ENCODE data around the gene UHRF2.

Gene UHRF2

DNA sequence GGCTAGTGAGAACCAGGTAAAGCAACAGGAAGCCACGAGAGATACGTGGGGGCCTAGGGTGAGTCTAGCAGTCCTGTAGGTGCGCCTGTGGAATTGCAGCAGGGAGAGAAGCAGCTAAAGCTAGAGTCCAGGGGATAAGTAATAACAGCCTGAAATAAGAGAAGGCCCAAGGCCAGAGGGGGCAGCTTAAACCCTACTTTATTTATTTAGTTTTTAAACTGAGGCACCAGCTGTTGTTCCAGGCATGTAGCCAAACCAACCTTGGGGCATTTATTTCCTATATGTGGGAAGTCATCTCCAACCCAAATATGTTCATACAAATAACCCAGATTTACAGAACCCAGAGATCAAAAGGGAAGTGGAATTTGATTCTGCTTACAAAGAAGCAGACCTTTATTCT is 139.0 kb downstream of the UHRF2 start:
- H3K27ac ChIP-seq, result peak overlapping the region; percentile 39
- DNase-seq (ENCODE audit: low read depth, low spot score), result no peak

- peak overlapping the region; percentile 39 for H3K27ac ChIP-seq
- DNase-seq (ENCODE audit: low read depth, low spot score), result no peak
These were observed 139.6 kb downstream of the UHRF2 start for GRCh38 chr9:6552498-6553121.

GRCh38 chr9:6553866-6554265 is 140.9 kb downstream of the UHRF2 start:
- DNase-seq (ENCODE audit: low read depth, low spot score), result no peak
- no peak overlapping the region for H3K27ac ChIP-seq
